Measurements from ENCODE around the gene EXOSC10. TPM values are rescaled to one million over a fixed set of nuclear protein-coding genes. Genes with fewer than 3 reads are reported as not detected.

EXOSC10 gene
- total and polyA plus RNA-seq, 2 of the 13 experiments (the other 11 are each of a cell fraction or from before 2014, with no cell fraction given) = 48.4 to 67.6 TPM

DNA sequence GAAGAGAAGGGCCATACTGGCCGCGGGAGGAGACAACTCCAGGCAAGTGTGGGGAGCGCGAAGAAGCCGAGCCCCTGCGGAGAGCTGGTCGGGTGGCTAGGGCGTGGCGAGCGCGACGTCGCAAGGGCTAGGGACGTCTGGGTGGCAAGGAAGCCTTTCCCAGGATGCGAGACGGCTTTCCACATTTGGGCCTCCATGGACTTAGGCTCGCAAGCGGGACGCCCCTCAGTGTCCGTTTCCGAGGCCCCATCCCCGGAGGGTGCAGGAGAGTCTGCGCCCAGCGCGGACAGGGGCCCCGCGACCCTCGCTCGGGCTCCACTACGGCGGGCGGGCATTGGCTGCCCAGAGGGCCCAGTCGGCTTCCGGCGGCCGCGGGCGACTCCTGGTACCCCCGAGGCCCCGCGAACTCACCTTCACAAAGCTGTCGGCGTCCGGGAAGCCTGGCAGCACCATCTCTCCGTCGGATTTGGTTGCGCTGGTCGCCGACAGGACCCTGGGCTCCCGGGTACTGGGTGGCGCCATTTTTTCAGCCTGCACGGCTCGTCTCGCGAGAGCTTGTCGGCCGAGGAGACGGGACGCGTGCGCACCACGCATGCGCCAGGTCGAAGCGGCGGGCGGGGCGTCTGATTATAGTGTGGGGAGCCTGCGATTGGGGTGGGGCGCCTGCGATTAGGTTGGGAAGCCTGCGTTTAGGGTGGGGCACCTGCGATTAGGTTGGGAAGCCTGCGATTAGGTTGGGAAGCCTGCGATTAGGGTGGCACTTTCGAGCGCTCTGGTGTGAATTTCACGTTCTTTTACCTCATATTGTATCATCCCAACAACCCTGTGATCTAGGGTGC is at the start of gene EXOSC10 (continued):
- TF ChIP-seq, protein P1, sequence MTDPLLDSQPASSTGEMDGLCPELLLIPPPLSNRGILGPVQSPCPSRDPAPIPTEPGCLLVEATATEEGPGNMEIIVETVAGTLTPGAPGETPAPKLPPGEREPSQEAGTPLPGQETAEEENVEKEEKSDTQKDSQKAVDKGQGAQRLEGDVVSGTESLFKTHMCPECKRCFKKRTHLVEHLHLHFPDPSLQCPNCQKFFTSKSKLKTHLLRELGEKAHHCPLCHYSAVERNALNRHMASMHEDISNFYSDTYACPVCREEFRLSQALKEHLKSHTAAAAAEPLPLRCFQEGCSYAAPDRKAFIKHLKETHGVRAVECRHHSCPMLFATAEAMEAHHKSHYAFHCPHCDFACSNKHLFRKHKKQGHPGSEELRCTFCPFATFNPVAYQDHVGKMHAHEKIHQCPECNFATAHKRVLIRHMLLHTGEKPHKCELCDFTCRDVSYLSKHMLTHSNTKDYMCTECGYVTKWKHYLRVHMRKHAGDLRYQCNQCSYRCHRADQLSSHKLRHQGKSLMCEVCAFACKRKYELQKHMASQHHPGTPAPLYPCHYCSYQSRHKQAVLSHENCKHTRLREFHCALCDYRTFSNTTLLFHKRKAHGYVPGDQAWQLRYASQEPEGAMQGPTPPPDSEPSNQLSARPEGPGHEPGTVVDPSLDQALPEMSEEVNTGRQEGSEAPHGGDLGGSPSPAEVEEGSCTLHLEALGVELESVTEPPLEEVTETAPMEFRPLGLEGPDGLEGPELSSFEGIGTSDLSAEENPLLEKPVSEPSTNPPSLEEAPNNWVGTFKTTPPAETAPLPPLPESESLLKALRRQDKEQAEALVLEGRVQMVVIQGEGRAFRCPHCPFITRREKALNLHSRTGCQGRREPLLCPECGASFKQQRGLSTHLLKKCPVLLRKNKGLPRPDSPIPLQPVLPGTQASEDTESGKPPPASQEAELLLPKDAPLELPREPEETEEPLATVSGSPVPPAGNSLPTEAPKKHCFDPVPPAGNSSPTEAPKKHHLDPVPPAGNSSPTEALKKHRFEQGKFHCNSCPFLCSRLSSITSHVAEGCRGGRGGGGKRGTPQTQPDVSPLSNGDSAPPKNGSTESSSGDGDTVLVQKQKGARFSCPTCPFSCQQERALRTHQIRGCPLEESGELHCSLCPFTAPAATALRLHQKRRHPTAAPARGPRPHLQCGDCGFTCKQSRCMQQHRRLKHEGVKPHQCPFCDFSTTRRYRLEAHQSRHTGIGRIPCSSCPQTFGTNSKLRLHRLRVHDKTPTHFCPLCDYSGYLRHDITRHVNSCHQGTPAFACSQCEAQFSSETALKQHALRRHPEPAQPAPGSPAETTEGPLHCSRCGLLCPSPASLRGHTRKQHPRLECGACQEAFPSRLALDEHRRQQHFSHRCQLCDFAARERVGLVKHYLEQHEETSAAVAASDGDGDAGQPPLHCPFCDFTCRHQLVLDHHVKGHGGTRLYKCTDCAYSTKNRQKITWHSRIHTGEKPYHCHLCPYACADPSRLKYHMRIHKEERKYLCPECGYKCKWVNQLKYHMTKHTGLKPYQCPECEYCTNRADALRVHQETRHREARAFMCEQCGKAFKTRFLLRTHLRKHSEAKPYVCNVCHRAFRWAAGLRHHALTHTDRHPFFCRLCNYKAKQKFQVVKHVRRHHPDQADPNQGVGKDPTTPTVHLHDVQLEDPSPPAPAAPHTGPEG (CRISPR knock-in tag; IDR thresholded peaks at IDR 0.05) = peak; percentile 45; the same call in 1 of the 2 replicates
- 0 out of 2 replicates have a peak, but pooled peaks have one; percentile 17 for TF ChIP-seq CTCF (CRISPR knock-in tag; IDR thresholded peaks at IDR 0.05)
- peak; percentile 82 for TF ChIP-seq GABPB1 (CRISPR knock-in tag; IDR thresholded peaks at IDR 0.05)
- TF ChIP-seq, protein P2, sequence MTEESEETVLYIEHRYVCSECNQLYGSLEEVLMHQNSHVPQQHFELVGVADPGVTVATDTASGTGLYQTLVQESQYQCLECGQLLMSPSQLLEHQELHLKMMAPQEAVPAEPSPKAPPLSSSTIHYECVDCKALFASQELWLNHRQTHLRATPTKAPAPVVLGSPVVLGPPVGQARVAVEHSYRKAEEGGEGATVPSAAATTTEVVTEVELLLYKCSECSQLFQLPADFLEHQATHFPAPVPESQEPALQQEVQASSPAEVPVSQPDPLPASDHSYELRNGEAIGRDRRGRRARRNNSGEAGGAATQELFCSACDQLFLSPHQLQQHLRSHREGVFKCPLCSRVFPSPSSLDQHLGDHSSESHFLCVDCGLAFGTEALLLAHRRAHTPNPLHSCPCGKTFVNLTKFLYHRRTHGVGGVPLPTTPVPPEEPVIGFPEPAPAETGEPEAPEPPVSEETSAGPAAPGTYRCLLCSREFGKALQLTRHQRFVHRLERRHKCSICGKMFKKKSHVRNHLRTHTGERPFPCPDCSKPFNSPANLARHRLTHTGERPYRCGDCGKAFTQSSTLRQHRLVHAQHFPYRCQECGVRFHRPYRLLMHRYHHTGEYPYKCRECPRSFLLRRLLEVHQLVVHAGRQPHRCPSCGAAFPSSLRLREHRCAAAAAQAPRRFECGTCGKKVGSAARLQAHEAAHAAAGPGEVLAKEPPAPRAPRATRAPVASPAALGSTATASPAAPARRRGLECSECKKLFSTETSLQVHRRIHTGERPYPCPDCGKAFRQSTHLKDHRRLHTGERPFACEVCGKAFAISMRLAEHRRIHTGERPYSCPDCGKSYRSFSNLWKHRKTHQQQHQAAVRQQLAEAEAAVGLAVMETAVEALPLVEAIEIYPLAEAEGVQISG (CRISPR knock-in tag; IDR thresholded peaks at IDR 0.05) = peak; percentile 75
- peak; percentile 96 for TF ChIP-seq ZNF777 (CRISPR knock-in tag; IDR thresholded peaks at IDR 0.05)
- no peak for TF ChIP-seq ZNF234 (CRISPR knock-in tag; conservative IDR thresholded peaks at IDR 0.05)
- TF ChIP-seq SALL2 (CRISPR knock-in tag; IDR thresholded peaks at IDR 0.05) = peak; percentile 85; the same call in 1 of the 2 replicates
- TF ChIP-seq, protein P3, sequence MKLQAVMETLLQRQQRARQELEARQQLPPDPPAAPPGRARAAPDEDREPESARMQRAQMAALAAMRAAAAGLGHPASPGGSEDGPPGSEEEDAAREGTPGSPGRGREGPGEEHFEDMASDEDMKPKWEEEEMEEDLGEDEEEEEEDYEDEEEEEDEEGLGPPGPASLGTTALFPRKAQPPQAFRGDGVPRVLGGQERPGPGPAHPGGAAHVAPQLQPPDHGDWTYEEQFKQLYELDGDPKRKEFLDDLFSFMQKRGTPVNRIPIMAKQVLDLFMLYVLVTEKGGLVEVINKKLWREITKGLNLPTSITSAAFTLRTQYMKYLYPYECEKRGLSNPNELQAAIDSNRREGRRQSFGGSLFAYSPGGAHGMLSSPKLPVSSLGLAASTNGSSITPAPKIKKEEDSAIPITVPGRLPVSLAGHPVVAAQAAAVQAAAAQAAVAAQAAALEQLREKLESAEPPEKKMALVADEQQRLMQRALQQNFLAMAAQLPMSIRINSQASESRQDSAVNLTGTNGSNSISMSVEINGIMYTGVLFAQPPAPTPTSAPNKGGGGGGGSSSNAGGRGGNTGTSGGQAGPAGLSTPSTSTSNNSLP (IDR thresholded peaks at IDR 0.05; ENCODE audit: low read depth, low read length) = 0 out of 2 replicates have a peak, but pooled peaks have one; percentile 27
- TF ChIP-seq, protein P4, sequence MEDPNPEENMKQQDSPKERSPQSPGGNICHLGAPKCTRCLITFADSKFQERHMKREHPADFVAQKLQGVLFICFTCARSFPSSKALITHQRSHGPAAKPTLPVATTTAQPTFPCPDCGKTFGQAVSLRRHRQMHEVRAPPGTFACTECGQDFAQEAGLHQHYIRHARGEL (CRISPR knock-in tag; IDR thresholded peaks at IDR 0.05) = no peak
- TF ChIP-seq FOXJ3 (CRISPR knock-in tag; IDR thresholded peaks at IDR 0.05; ENCODE audit: borderline replicate concordance) = peak; percentile 30; the same call in 1 of the 2 replicates
- 0 out of 2 replicates have a peak, but pooled peaks have one; percentile 5 for TF ChIP-seq HCFC1 (IDR thresholded peaks at IDR 0.05; ENCODE audit: low read depth, low read length)
- no peak for TF ChIP-seq STAG1 (CRISPR knock-in tag; IDR thresholded peaks at IDR 0.05)
- TF ChIP-seq DBP (CRISPR knock-in tag; IDR thresholded peaks at IDR 0.05; ENCODE audit: not compliant biosample characterization) = no peak
- TF ChIP-seq KLF11 (CRISPR knock-in tag; IDR thresholded peaks at IDR 0.05) = 0 out of 2 replicates have a peak, but pooled peaks have one; percentile 56

Measured in HepG2 (cell line).